HG02981 (cell line): ENCODE results near the gene AVL9.
A peak's percentile ranks its signal among the peaks of the same experiment; 100 is the strongest.
"Not testable (repeated sequence)": the region's sequence is repeated elsewhere in the genome, so short reads cannot be mapped to it uniquely, and the experiment has no call there.

Source experiments
- ATAC-seq: cut with Tn5 transposase; IDR thresholded peaks from one replicate; pipeline ENCODE4 v1.9.1; 2021; ENCODE audit warnings: mild to moderate bottlenecking, moderate library complexity; ENCODE audit not compliant: unreplicated experiment

The AVL9 gene

GRCh38 chr7:32586291-32587221 lies 91.3 kb downstream of the AVL9 start:
- no peak for ATAC-seq

GRCh38 chr7:32587411-32587948 lies 92.2 kb downstream of the AVL9 start:
- ATAC-seq = no peak

- peak; percentile 64 for ATAC-seq
These were observed 93.4 kb downstream of the AVL9 start for GRCh38 chr7:32588657-32589056.

- ATAC-seq = no peak
These were observed 96.6 kb downstream of the AVL9 start for GRCh38 chr7:32591938-32592337.

- no peak for ATAC-seq
These were observed 97.4 kb downstream of the AVL9 start for GRCh38 chr7:32592701-32593100.

- no peak for ATAC-seq
These were observed 99.7 kb downstream of the AVL9 start for GRCh38 chr7:32594965-32595490.

- not testable (repeated sequence) for ATAC-seq
These were observed 105.9 kb downstream of the AVL9 start for GRCh38 chr7:32601196-32601595.

- ATAC-seq = no peak
These were observed 107.2 kb downstream of the AVL9 start for GRCh38 chr7:32602470-32602869.

- not testable (repeated sequence) for ATAC-seq
These were observed 108.2 kb downstream of the AVL9 start for GRCh38 chr7:32603492-32603891.

- ATAC-seq = not testable (repeated sequence)
These were observed 108.8 kb downstream of the AVL9 start for GRCh38 chr7:32604047-32604446.

GRCh38 chr7:32605032-32605431 lies 109.7 kb downstream of the AVL9 start:
- no peak for ATAC-seq

- no peak for ATAC-seq
These were observed 114.2 kb downstream of the AVL9 start for GRCh38 chr7:32609463-32609862.

GRCh38 chr7:32611201-32612099 lies 116.2 kb downstream of the AVL9 start:
- ATAC-seq = no peak

- no peak for ATAC-seq
These were observed 121.3 kb downstream of the AVL9 start for GRCh38 chr7:32616625-32617024.

- no peak for ATAC-seq
These were observed 123.2 kb downstream of the AVL9 start for GRCh38 chr7:32618470-32618869.

GRCh38 chr7:32618987-32619386 lies 123.7 kb downstream of the AVL9 start:
- no peak for ATAC-seq

GRCh38 chr7:32619416-32619815 lies 124.1 kb downstream of the AVL9 start:
- not testable (repeated sequence) for ATAC-seq

GRCh38 chr7:32631021-32631420 lies 135.7 kb downstream of the AVL9 start:
- no peak for ATAC-seq

GRCh38 chr7:32631590-32632497 lies 136.6 kb downstream of the AVL9 start:
- ATAC-seq = not testable (repeated sequence)

- not testable (repeated sequence) for ATAC-seq
These were observed 138.2 kb downstream of the AVL9 start for GRCh38 chr7:32633446-32633845.
